HCT116 (cell line): Measurements from ENCODE around the gene CFAP46. TPM values are rescaled to one million over a fixed set of nuclear protein-coding genes. Genes with fewer than 3 reads are reported as not detected.

ENCODE experiments used
- ATAC-seq: fragments of 200-7000 bp; cut with Tn5 transposase; 2 replicates; pipeline ENCODE4 v1.9.1; 2020; ENCODE audit warnings: mild to moderate bottlenecking, moderate library complexity
- BruUV-seq: library from RNA; stranded (reverse); fragments of 400-500 nt; replicated peaks from 2 replicates; lab custom pipeline; 2021; lab: Mats Ljungman, UMichigan
- CTCF ChIA-PET: fragments of 300-600 bp; sonication (Branson Sonifier 250); formaldehyde crosslinking; loops from one replicate; lab custom pipeline; 2021; ENCODE audit warnings: antibody characterized with exemption; lab: Charles Lee
- POLR2A ChIA-PET: fragments of 300-600, 350-600 bp; sonication (Branson Sonifier 250); formaldehyde crosslinking; loops from one replicate; lab custom pipeline; 2021; ENCODE audit warnings: antibody characterized with exemption; lab: Charles Lee
- RAD21 ChIA-PET, 2 experiments: fragments of 300-600 bp; sonication (Branson Sonifier 250); formaldehyde crosslinking; loops; one replicate each; lab custom pipeline; 2023; ENCODE audit warnings: low total read pairs in 2 of 2; ENCODE audit not compliant: uncharacterized antibody in 2 of 2, unreplicated experiment in 2 of 2, low non-redundant PET in 1 of 2; lab: Charles Lee
- DNase-seq: peaks from one replicate; pipeline ENCODE4 v3.0.0-alpha.2; 2010; ENCODE audit warnings: low read depth, low spot score
- H2AFZ ChIP-seq: fragments of 200-600 bp; shearing (Covaris generic), sonication (generic); 2 replicates; pipeline ENCODE4 v1.6.1; 2017; ENCODE audit warnings: low read depth, mixed run types, mixed read lengths, antibody characterized with exemption, low read length; ENCODE audit not compliant: poor library complexity, severe bottlenecking
- H3K27ac ChIP-seq: 2 replicates; pipeline ENCODE4 v1.5.1; 2012; ENCODE audit warnings: low read depth, low read length
- H3K27me3 ChIP-seq: fragments of 200-600 bp; sonication (generic); 2 replicates; pipeline ENCODE4 v1.6.1; 2016; ENCODE audit warnings: mixed run types, low read length, mixed read lengths; ENCODE audit not compliant: insufficient read depth
- H3K36me3 ChIP-seq, 2 experiments: fragments of 200-500 bp in 1 of 2; fragments of 200-600 bp in 1 of 2; sonication (Bioruptor generic) in 1 of 2; sonication (generic) in 1 of 2; 2 replicates each; pipeline versions ENCODE4 v1.5.1 to v1.6.1; 2014 to 2016; ENCODE audit warnings: low read length in 2 of 2, inconsistent platforms in 1 of 2, mixed read lengths in 1 of 2, mixed run types in 1 of 2; ENCODE audit not compliant: insufficient read depth in 2 of 2, control insufficient read depth in 1 of 2
- H3K4me1 ChIP-seq, 2 experiments: fragments of 200-600 bp in 1 of 2; sonication (generic) in 1 of 2; 2 replicates each; pipeline versions ENCODE4 v1.5.1 to v1.6.1; 2012 to 2017; ENCODE audit warnings: low read length in 2 of 2, inconsistent platforms in 1 of 2, mild to moderate bottlenecking in 1 of 2, mixed read lengths in 1 of 2, mixed run types in 1 of 2, moderate library complexity in 1 of 2; ENCODE audit not compliant: insufficient read depth in 2 of 2, control insufficient read depth in 1 of 2
- H3K4me2 ChIP-seq: fragments of 200-600 bp; sonication (generic); 2 replicates; pipeline ENCODE4 v1.6.1; 2017; ENCODE audit warnings: mixed run types, low read length, mixed read lengths
- H3K4me3 ChIP-seq, 2 experiments: fragments of 200-600 bp in 1 of 2; sonication (generic) in 1 of 2; replicated peaks in 1 of 2; 2 replicates each; pipeline ENCODE4 v1.5.1; 2011 to 2016; ENCODE audit warnings: low read length in 2 of 2, control low read depth in 1 of 2, low read depth in 1 of 2, mild to moderate bottlenecking in 1 of 2, mixed read lengths in 1 of 2, mixed run types in 1 of 2
- H3K79me2 ChIP-seq: fragments of 200-600 bp; sonication (generic); 2 replicates; pipeline ENCODE4 v1.6.1; 2017; ENCODE audit warnings: mild to moderate bottlenecking, mixed run types, low read length, moderate library complexity, mixed read lengths; ENCODE audit not compliant: insufficient read depth
- H3K9ac ChIP-seq: fragments of 200-600 bp; sonication (generic); 2 replicates; pipeline ENCODE4 v1.6.1; 2016; ENCODE audit warnings: low read length, mixed read lengths
- H3K9me2 ChIP-seq: fragments of 200-600 bp; sonication (generic), shearing (Covaris generic); 2 replicates; pipeline ENCODE4 v1.6.1; 2017; ENCODE audit warnings: mixed run types, mild to moderate bottlenecking, moderate library complexity; ENCODE audit not compliant: insufficient read depth
- H3K9me3 ChIP-seq, 2 experiments: fragments of 200-500 bp in 1 of 2; fragments of 200-600 bp in 1 of 2; sonication (Bioruptor generic) in 1 of 2; sonication (generic) in 1 of 2; 2 replicates each; pipeline ENCODE4 v1.6.1; 2014 to 2017; ENCODE audit warnings: low read length in 2 of 2, mixed read lengths in 2 of 2, inconsistent platforms in 1 of 2, low read depth in 1 of 2, mild to moderate bottlenecking in 1 of 2, mixed run types in 1 of 2, moderate library complexity in 1 of 2; ENCODE audit not compliant: control insufficient read depth in 1 of 2, insufficient read depth in 1 of 2
- H4K20me1 ChIP-seq: fragments of 200-600 bp; sonication (generic), shearing (Covaris generic); 2 replicates; pipeline ENCODE4 v1.6.1; 2017; ENCODE audit warnings: mixed run types, mild to moderate bottlenecking, moderate library complexity; ENCODE audit not compliant: insufficient read depth
- EGR1 ChIP-seq: IDR thresholded peaks from 2 replicates; pipeline ENCODE4 v1.6.1; 2012; ENCODE audit warnings: low read depth
- FOSL1 ChIP-seq: IDR thresholded peaks from 2 replicates; pipeline ENCODE4 v1.6.1; 2012; ENCODE audit warnings: low read depth
- JUND ChIP-seq: IDR thresholded peaks from 2 replicates; pipeline ENCODE4 v1.6.1; 2012
- MAX ChIP-seq: IDR thresholded peaks from 2 replicates; pipeline ENCODE4 v1.6.1; 2012
- POLR2AphosphoS5 ChIP-seq: IDR thresholded peaks from 2 replicates; pipeline ENCODE4 v1.6.1; 2011; ENCODE audit warnings: mild to moderate bottlenecking, low read depth, low read length, moderate library complexity
- RAD21 ChIP-seq: IDR thresholded peaks from 2 replicates; pipeline ENCODE4 v1.6.1; 2012; ENCODE audit warnings: low read depth, mild to moderate bottlenecking
- REST ChIP-seq: IDR thresholded peaks from 2 replicates; pipeline ENCODE4 v1.6.1; 2012; ENCODE audit warnings: low read depth
- SIN3A ChIP-seq: IDR thresholded peaks from 2 replicates; pipeline ENCODE4 v1.6.1; 2012; ENCODE audit warnings: low read depth
- SP1 ChIP-seq: IDR thresholded peaks from 2 replicates; pipeline ENCODE4 v1.6.1; 2012; ENCODE audit warnings: low read depth
- TCF7L2 ChIP-seq: IDR thresholded peaks from 2 replicates; pipeline ENCODE4 v1.7.0; 2011; ENCODE audit warnings: borderline replicate concordance, inconsistent platforms; ENCODE audit not compliant: insufficient read depth, insufficient read length; ENCODE audit errors: extremely low read depth
- ZFX ChIP-seq: fragments of 450-650 bp; IDR thresholded peaks from 2 replicates; pipeline ENCODE4 v1.6.1; 2017
- ZNF274 ChIP-seq: fragments of 200-500 bp; sonication (Bioruptor generic); IDR thresholded peaks from 2 replicates; pipeline ENCODE4 v1.6.1; 2014; ENCODE audit warnings: mild to moderate bottlenecking, low read depth, low read length, inconsistent platforms
- intact Hi-C: fragments of 100-400 bp; cut with micrococcal nuclease; formaldehyde crosslinking; loops from 2 replicates; pipeline ENCODE4 v1.10.0; 2022
- total RNA-seq: library from RNA; stranded (reverse); gene quantifications from one replicate; pipeline ENCODE4 v1.2.1, GENCODE V29; 2021; ENCODE audit not compliant: unreplicated experiment

The CFAP46 gene
- total RNA-seq, 1 experiment from 2014 or later: 1.4 TPM

DNA sequence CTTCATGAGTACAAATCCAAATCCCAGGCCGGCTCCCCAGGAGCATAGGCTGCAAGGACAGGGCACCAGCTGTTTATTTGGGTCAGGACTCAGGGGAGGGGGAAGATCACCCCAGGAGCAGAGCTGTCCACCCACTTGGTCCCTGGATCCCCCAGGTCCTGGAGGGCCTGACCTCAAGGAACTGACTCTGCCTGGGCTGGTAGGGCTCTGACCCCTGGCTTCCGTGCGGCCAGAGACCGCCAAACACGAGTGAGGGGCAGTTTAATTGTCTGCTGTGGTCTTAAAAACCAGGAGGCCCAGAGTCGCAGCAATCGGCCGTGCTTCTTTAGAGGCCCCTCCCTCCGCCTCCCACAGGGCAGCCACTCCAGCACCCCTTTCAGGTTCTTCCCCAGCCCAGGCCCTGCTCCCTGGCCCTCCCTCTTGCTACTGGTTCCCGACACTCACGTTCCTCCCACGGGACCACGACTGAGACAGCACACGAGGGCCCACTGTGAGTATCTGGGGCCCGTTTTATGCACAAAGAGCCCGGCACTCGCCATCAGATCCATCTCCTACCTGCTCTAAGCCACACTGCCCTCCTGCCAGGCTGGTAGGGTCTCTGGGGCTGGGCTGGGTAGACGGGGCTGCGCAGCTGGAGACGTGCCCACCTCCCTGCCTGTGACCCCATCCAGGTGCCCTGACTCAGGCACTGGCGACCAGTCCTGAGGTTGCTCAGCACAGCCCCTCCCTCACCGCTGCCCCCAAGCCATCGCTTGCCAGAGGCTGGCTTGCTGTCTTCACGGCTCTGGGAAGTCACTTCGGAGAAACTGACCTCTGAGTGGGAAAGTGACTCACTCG lies 30.0 kb upstream of the CFAP46 start:
- RAD21 ChIA-PET: no interaction called here
- BruUV-seq: no TSS peak
- Histone ChIP-seq H4K20me1 (no peaks in the 10 kb centered on the region), H3K4me2 (no peak overlapping the region), H3K9me2 (no peaks in the 10 kb centered on the region), H2AFZ (no peak overlapping the region), H3K4me1 (0 out of 4 replicates have a peak, but pooled peaks cover 0 to 3% of the 10 kb centered on the region in 2 experiments), H3K4me3 (no peak overlapping the region), H3K27me3 (no peaks in the 10 kb centered on the region), H3K79me2 (no peaks in the 10 kb centered on the region), H3K36me3 (no peaks in the 10 kb centered on the region), H3K27ac (no peak overlapping the region), H3K9me3 (no peaks in the 10 kb centered on the region), H3K9ac (no peak overlapping the region)
- CTCF ChIA-PET: no interaction called here
- ATAC-seq (no peak), DNase-seq (no peak)
- POLR2A ChIA-PET: no interaction called here
- intact Hi-C loops: no loop called here
- TF ChIP-seq POLR2AphosphoS5 (no peak), TCF7L2 (no peak), ZNF274 (no peak), MAX (no peak), RAD21 (no peak), EGR1 (no peak), JUND (no peak), FOSL1 (no peak), SIN3A (no peak), REST (no peak), SP1 (no peak), ZFX (no peak)
